Caco-2 (cell line): ENCODE measurements around the gene CEP41. TPM values are rescaled to one million over a fixed set of nuclear protein-coding genes. Genes with fewer than 3 reads are reported as not detected.

Experiments
- BruUV-seq: library from RNA; stranded (reverse); fragments of 400-500 nt; replicated peaks from 2 replicates; lab custom pipeline; 2021; lab: Mats Ljungman, UMichigan
- CTCF ChIA-PET: fragments of 300-600 bp; sonication (Branson Sonifier 250); formaldehyde crosslinking; loops from one replicate; lab custom pipeline; 2022; ENCODE audit warnings: antibody characterized with exemption; lab: Charles Lee
- POLR2A ChIA-PET: fragments of 300-600 bp; sonication (Branson Sonifier 250); formaldehyde crosslinking; loops from one replicate; lab custom pipeline; 2022; ENCODE audit warnings: antibody characterized with exemption; lab: Charles Lee
- DNase-seq, 2 experiments: peaks; one replicate each; pipeline versions ENCODE4 v3.0.0 to v3.0.0-alpha.2; 2020 to 2022
- H3K27me3 ChIP-seq: replicated peaks from 2 replicates; pipeline ENCODE4 v1.6.0; 2011; ENCODE audit warnings: low read length; ENCODE audit not compliant: control insufficient read depth, insufficient read depth
- H3K36me3 ChIP-seq: 2 replicates; pipeline ENCODE4 v1.5.1; 2011; ENCODE audit warnings: low read length; ENCODE audit not compliant: control insufficient read depth, insufficient read depth
- H3K4me1 ChIP-seq: fragments of 250-450 bp; sonication (Bioruptor Pico); 2 replicates; pipeline ENCODE4 v1.5.1; 2020; ENCODE audit warnings: mild to moderate bottlenecking
- H3K4me3 ChIP-seq: 2 replicates; pipeline ENCODE4 v1.5.1; 2011; ENCODE audit warnings: low read depth, mild to moderate bottlenecking, control low read depth, low read length
- H3K9me3 ChIP-seq: fragments of 250-450 bp; sonication (Bioruptor Pico); 2 replicates; pipeline ENCODE4 v1.5.1; 2020; ENCODE audit warnings: mild to moderate bottlenecking, moderate library complexity
- H3K27ac Mint-ChIP-seq: one replicate; pipeline ENCODE4 v1.8.0; 2022; ENCODE audit warnings: mixed read lengths; ENCODE audit not compliant: unreplicated experiment
- H3K27me3 Mint-ChIP-seq: one replicate; pipeline ENCODE4 v1.8.0; 2022; ENCODE audit warnings: mixed read lengths; ENCODE audit not compliant: insufficient read depth, unreplicated experiment
- H3K36me3 Mint-ChIP-seq: one replicate; pipeline ENCODE4 v1.8.0; 2022; ENCODE audit warnings: mild to moderate bottlenecking, mixed read lengths; ENCODE audit not compliant: insufficient read depth, unreplicated experiment
- H3K4me1 Mint-ChIP-seq: one replicate; pipeline ENCODE4 v1.8.0; 2022; ENCODE audit warnings: low read depth, mixed read lengths; ENCODE audit not compliant: unreplicated experiment
- H3K4me3 Mint-ChIP-seq: one replicate; pipeline ENCODE4 v1.8.0; 2022; ENCODE audit warnings: mild to moderate bottlenecking, moderate library complexity, mixed read lengths; ENCODE audit not compliant: unreplicated experiment
- H3K9me3 Mint-ChIP-seq: one replicate; pipeline ENCODE4 v1.8.0; 2022; ENCODE audit warnings: mixed read lengths; ENCODE audit not compliant: unreplicated experiment
- CTCF ChIP-seq, 2 experiments: fragments of 200-600 bp in 1 of 2; IDR thresholded peaks; 1 replicate in 1 of 2; 2 replicates in 1 of 2; pipeline versions ENCODE4 v1.5.1 to v1.8.0; 2011 to 2022; ENCODE audit warnings: antibody characterized with exemption in 1 of 2, control low read depth in 1 of 2, inconsistent platforms in 1 of 2, low read depth in 1 of 2, low read length in 1 of 2, mild to moderate bottlenecking in 1 of 2, moderate library complexity in 1 of 2; ENCODE audit not compliant: insufficient read depth in 1 of 2, severe bottlenecking in 1 of 2, unreplicated experiment in 1 of 2
- intact Hi-C: fragments of 100-400 bp; cut with micrococcal nuclease; formaldehyde crosslinking; loops from one replicate; pipeline ENCODE4 v1.10.0; 2022; ENCODE audit not compliant: unreplicated experiment
- total RNA-seq: library from RNA; stranded (reverse); gene quantifications from 2 replicates; pipeline ENCODE4 v1.2.3, GENCODE V29; 2022

The CEP41 gene
- total RNA-seq, 1 experiment from 2014 or later: 14.9 TPM

DNA sequence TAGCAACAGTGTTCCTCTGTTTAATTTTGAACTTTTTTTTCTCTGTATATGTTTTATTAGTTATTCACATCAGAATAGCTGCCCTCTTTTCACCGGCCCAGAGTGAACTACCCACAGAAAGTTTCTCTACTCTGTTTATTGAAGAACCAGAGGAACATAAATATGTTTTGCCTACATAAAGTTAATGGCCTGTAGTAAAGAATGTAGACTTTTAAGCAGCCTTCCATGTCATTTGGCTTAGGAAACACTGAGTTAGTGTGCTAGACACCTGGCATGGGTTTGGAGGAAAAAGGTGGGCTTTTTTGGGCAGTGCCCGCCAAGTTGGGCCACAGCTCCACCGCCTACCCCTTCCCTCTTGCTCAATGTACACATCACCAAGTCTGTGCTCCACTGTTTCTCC, 42.2 kb upstream of the CEP41 start:
- BruUV-seq: no TSS peak
- TF ChIP-seq CTCF (IDR thresholded peaks at IDR 0.05; ENCODE audit: insufficient read depth in 1 of 2, low read depth in 1 of 2, low read length in 1 of 2, severe bottlenecking in 1 of 2, unreplicated experiment in 1 of 2): no peak
- Histone ChIP-seq H3K4me1 (peaks cover 16% of the 10 kb centered on the region), H3K9me3 (peaks cover 9% of the 10 kb centered on the region), H3K27me3 (no peaks in the 10 kb centered on the region), H3K36me3 (no peaks in the 10 kb centered on the region), H3K4me3 (no peak overlapping the region)
- ChIA-PET POLR2A (no interaction called here), CTCF (no interaction called here)
- H3K9me3 Mint-ChIP-seq: peaks cover 2% of the 10 kb centered on the region
- no peak overlapping the region for H3K27ac Mint-ChIP-seq
- intact Hi-C loops: loop anchor here (10.0 kb wide), 1 partner anchor 272 kb away; no protein-coding TSS in a partner anchor
- peaks cover 17% of the 10 kb centered on the region for H3K36me3 Mint-ChIP-seq
- H3K27me3 Mint-ChIP-seq: no peaks in the 10 kb centered on the region
- no peak for DNase-seq
- H3K4me1 Mint-ChIP-seq: peaks cover 27% of the 10 kb centered on the region
- no peak overlapping the region for H3K4me3 Mint-ChIP-seq

DNA sequence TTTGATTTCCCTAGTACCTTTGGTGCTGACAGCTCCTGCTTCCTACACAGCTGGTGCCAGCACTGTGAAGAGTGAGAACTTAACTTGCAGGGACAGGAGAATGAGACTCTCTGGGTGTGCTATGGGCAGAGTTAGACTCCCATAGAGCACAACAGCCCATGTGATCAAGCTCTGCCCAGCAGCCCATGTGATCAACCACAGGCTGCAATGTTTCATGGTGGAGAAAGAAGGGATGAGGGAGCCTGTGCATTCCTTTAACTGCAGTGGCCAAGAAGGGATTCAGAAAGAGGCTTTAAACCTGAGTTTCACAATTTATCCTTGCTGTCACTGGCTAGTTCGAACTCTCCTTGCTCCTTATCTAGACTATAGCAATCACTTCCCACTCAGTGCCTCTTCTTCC, 41.1 kb upstream of the CEP41 start:
- Mint-ChIP-seq H3K36me3 (peaks cover 11% of the 10 kb centered on the region), H3K4me1 (peaks cover 21% of the 10 kb centered on the region), H3K27me3 (no peaks in the 10 kb centered on the region), H3K4me3 (no peak overlapping the region), H3K9me3 (peaks cover 12% of the 10 kb centered on the region), H3K27ac (no peak overlapping the region)
- DNase-seq: no peak
- peaks cover 7% of the 10 kb centered on the region for H3K4me1 ChIP-seq
- no peaks in the 10 kb centered on the region for H3K36me3 ChIP-seq
- H3K4me3 ChIP-seq: no peak overlapping the region
- TF ChIP-seq CTCF (IDR thresholded peaks at IDR 0.05; ENCODE audit: insufficient read depth in 1 of 2, low read depth in 1 of 2, low read length in 1 of 2, severe bottlenecking in 1 of 2, unreplicated experiment in 1 of 2): no peak
- ChIA-PET CTCF (no interaction called here), POLR2A (no interaction called here)
- peaks cover 16% of the 10 kb centered on the region for H3K9me3 ChIP-seq
- no peaks in the 10 kb centered on the region for H3K27me3 ChIP-seq
- BruUV-seq: no TSS peak
- intact Hi-C loops: loop anchor here (10.0 kb wide), 1 partner anchor 273 kb away; no protein-coding TSS in a partner anchor

DNA sequence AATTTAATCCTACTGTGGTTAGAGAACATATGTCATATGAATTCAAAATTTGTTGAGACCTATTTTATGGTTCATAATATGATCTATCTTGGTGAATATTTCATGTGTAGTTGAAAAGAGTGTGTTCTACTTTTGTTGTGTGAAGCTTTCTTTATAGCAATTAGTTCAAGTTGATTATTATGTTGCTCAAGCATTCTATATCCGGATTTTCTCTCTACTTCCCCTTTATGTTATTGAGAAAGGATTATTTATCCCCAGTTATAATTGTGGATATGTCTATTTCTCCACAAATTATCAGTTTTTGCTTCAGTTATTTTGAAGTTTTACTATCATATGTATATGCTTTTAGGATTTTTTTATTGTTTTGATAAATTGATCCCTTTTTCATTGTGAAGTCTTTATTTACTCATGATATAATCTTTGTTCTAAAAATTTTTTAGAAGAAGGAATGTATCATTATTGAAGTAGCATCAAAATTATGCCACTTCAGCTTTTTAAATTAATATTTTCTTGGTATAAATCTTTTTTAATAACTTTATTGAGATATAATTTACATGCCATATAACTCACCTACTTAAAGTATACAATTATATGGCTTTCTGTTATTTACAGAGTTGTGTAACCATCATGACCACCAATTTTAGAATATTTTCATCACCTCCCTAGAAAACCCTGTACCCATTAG, 39.0 kb upstream of the CEP41 start:
- CTCF ChIA-PET: interaction anchor here (0.6 kb wide), 1 partner anchor 242 kb away, joined by 4 read pairs; no protein-coding TSS in a partner anchor
- no peak overlapping the region for H3K4me3 Mint-ChIP-seq
- POLR2A ChIA-PET: no interaction called here

More for the DNA sequence above, 39.0 kb upstream of the CEP41 start:
- intact Hi-C loops: loop anchor here (10.0 kb wide), 1 partner anchor 275 kb away; no protein-coding TSS in a partner anchor
- Mint-ChIP-seq H3K36me3 (no peaks in the 10 kb centered on the region), H3K27me3 (no peaks in the 10 kb centered on the region), H3K4me1 (peaks cover 10% of the 10 kb centered on the region), H3K9me3 (peaks cover 12% of the 10 kb centered on the region), H3K27ac (no peak overlapping the region)
- DNase-seq: no peak
- Histone ChIP-seq H3K4me3 (no peak overlapping the region), H3K9me3 (peaks cover 16% of the 10 kb centered on the region), H3K36me3 (no peaks in the 10 kb centered on the region), H3K4me1 (peaks cover under 1% of the 10 kb centered on the region), H3K27me3 (no peaks in the 10 kb centered on the region)
- no peak for TF ChIP-seq CTCF (IDR thresholded peaks at IDR 0.05; ENCODE audit: insufficient read depth in 1 of 2, low read depth in 1 of 2, low read length in 1 of 2, severe bottlenecking in 1 of 2, unreplicated experiment in 1 of 2)
- BruUV-seq: no TSS peak
